ENCODE results near the gene TEDC1. TPM values are rescaled to one million over a fixed set of nuclear protein-coding genes. Genes with fewer than 3 reads are reported as not detected.
A peak's percentile ranks its signal among the peaks of the same experiment; 100 is the strongest.

Gene TEDC1
- total and polyA plus RNA-seq, 2 donors: 17.9 to 23.3 TPM

- whole genome bisulfite sequencing: 3% methylated on average over 45 of the region's 45 CpGs
- DNase-seq (ENCODE audit: low read depth in 6 of 9, low spot score in 9 of 9): peak in 1 of 9 donors; percentile 55
- Histone ChIP-seq H3K9me3 (ENCODE audit: control insufficient read depth in 2 of 2, insufficient read depth in 1 of 2, low read length in 1 of 2) (no peaks in the 10 kb centered on the region), H3K36me3 (ENCODE audit: control insufficient read depth in 2 of 2, insufficient read depth in 2 of 2, low read length in 1 of 2) (no peaks in the 10 kb centered on the region), H3K27ac (ENCODE audit: low read depth in 1 of 2, low read length in 1 of 2) (peak overlapping the region; percentile 47 to 86), H3K27me3 (ENCODE audit: control insufficient read depth in 2 of 2, insufficient read depth in 1 of 2, low read length in 1 of 2) (peaks cover 17 to 61% of the 10 kb centered on the region in 2 donors), H3K4me3 (ENCODE audit: low read length in 2 of 2) (peak overlapping the region; percentile 61 to 62), H3K4me1 (ENCODE audit: control insufficient read depth in 2 of 2, insufficient read depth in 2 of 2, low read length in 2 of 2) (peaks cover 29 to 72% of the 10 kb centered on the region in 2 donors)
These were observed 4.0 kb upstream of the TEDC1 start for GRCh38 chr14:105486974-105487448.

DNA sequence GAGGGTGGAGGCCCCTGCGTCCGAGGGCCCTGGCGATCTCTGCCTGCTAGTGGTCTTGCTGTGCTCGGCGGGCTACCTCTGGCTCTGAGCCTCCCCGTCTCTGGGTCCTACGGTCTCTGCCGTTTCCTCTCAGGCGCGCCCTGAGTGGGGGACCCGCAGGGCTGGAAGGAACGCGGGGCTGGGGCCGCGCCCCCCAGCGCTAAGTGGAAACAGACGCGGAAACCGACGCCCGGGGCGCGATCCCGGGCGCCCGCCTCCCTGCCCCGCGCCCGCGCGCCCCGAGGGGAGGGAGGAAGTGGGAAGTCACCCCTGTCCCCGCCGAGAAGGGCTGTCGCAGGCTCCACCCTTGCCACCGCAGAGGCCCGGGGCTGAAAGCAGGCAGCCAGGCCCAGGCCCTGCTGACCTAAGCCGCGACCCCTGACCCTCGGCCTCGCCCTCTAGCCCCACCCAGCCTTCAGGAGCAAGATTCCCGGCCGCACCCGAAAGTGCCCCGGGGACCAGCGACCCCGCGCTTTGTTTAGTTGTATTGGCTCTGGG lies 3.5 kb upstream of the TEDC1 start:
- Histone ChIP-seq H3K36me3 (ENCODE audit: control insufficient read depth in 2 of 2, insufficient read depth in 2 of 2, low read length in 1 of 2) (peaks cover 0 to 3% of the 10 kb centered on the region in 2 donors), H3K9me3 (ENCODE audit: control insufficient read depth in 2 of 2, insufficient read depth in 1 of 2, low read length in 1 of 2) (no peaks in the 10 kb centered on the region), H3K4me3 (ENCODE audit: low read length in 2 of 2) (peak overlapping the region; percentile 61 to 62), H3K4me1 (ENCODE audit: control insufficient read depth in 2 of 2, insufficient read depth in 2 of 2, low read length in 2 of 2) (peaks cover 27 to 68% of the 10 kb centered on the region in 2 donors), H3K27ac (ENCODE audit: low read depth in 1 of 2, low read length in 1 of 2) (peak overlapping the region; percentile 66 to 86), H3K27me3 (ENCODE audit: control insufficient read depth in 2 of 2, insufficient read depth in 1 of 2, low read length in 1 of 2) (peaks cover 17 to 56% of the 10 kb centered on the region in 2 donors)
- 3% methylated on average over 48 of the region's 48 CpGs for WGBS
- peak in 4 of 9 donors; percentile 47 to 79 (median 60) for DNase-seq (ENCODE audit: low read depth in 6 of 9, low spot score in 9 of 9)

DNA sequence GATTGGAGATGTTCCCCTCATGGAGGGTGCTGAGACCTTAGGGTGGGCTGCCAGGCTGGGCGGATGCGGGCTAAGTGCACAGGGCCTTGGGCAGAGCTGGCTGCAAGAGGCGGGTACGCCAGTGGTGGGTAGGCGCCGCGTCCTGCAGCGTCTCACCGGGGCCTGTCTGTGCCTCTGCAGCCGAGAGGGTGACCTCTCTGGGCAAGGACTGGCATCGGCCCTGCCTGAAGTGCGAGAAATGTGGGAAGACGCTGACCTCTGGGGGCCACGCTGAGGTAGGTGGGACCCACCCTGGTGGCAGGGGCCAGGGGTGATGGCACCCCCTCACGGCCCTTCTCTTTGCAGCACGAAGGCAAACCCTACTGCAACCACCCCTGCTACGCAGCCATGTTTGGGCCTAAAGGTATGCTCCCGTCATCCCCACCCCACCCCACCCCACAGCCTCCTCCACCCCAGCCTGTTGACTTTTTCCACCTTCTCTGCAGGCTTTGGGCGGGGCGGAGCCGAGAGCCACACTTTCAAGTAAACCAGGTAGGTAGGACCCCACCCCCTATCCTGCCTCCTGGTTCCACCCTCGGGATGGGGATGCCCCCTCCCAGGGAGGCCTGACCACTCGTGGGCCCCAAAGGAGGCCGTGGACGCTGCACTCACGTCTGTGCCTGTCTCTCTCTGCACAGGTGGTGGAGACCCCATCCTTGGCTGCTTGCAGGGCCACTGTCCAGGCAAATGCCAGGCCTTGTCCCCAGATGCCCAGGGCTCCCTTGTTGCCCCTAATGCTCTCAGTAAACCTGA lies 2.9 kb upstream of the TEDC1 start:
- Histone ChIP-seq H3K27me3 (ENCODE audit: control insufficient read depth in 2 of 2, insufficient read depth in 1 of 2, low read length in 1 of 2) (peaks cover 17 to 50% of the 10 kb centered on the region in 2 donors), H3K4me1 (ENCODE audit: control insufficient read depth in 2 of 2, insufficient read depth in 2 of 2, low read length in 2 of 2) (peaks cover 24 to 61% of the 10 kb centered on the region in 2 donors), H3K4me3 (ENCODE audit: low read length in 2 of 2) (peak overlapping the region; percentile 61 to 62), H3K36me3 (ENCODE audit: control insufficient read depth in 2 of 2, insufficient read depth in 2 of 2, low read length in 1 of 2) (peaks cover 0 to 8% of the 10 kb centered on the region in 2 donors), H3K27ac (ENCODE audit: low read depth in 1 of 2, low read length in 1 of 2) (peak overlapping the region; percentile 66 to 86), H3K9me3 (ENCODE audit: control insufficient read depth in 2 of 2, insufficient read depth in 1 of 2, low read length in 1 of 2) (no peaks in the 10 kb centered on the region)
- no peak for DNase-seq (ENCODE audit: low read depth in 6 of 9, low spot score in 9 of 9)
- WGBS: 75% methylated on average over 26 of the region's 26 CpGs

DNA sequence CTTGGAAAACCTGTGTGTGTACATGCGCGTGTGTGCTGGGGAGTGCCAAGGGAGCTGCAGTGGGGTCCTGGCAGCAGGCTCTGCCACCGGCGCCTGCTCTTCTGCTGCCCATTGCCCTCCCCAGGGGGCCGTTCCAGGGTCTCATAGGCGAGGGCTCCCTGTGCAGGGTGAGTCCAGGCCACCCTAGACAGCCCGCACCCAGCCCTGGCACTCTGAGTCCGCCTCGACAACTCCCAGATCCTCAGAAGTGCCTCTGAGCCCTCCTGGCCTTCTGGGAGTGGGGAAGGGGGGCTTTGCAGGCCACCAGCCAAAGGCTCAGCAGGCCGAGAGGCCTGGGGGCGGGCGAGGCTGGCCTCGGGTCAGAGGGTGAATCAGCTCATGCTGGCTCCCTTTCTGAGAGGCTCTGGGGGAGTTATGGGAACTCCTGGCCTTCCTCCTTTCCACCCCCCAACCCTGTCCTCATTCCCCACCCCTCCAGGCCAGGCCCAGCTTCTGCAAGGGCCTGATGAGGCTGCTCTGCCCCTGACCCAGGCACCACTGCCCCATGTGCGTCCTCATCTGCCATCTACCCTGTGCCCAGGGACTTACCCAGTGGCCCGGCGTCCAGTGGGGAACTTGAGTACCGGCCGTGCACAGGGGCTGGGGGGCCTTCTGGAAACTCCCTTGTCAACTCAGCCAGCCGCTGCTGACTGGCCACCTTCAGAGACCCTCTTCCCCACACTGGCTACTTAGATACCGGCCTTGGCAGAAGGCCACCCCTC lies 2.1 kb upstream of the TEDC1 start:
- WGBS: 88% methylated on average over 20 of the region's 20 CpGs

DNA sequence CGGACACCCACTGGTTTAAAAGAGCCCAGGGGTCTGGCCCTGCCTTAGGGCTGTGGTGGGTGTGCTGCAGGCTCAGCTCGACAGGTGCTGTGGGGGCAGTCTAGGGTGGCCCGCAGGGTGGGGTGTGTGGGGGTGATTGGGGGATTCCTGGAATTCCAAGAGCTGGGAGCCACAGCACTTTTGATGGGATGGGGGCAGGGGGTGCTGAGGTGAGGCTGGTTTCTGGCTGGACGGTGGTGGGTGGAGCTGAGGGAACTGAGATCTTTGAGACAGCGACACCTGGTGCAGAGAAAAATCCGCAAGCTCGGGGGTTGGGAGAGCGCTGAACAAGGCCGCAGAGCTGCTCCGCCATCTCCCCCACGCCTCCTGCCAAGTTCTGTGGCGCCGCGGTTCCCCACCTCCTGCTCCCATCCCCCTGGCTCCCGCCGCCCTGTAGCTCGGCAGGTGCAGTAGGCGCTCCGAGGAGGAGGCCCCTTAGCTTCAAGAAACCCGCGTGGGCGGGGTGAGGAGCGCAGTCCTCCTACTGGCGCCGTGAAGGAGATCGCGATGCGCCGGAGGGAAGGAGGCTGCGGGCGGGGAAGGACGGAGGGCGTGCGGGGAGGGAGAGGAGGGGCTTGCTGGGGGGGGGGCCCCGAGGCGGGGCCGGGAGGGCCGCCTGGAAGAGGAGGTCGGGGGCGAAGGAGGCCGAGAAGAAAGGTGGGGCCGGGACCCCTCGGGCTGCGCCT lies 1.3 kb upstream of the TEDC1 start:
- H3K36me3 ChIP-seq (ENCODE audit: control insufficient read depth in 2 of 2, insufficient read depth in 2 of 2, low read length in 1 of 2): peaks cover 2 to 16% of the 10 kb centered on the region in 2 donors
- peak; percentile 86 to 98 (median 93) for DNase-seq (ENCODE audit: low read depth in 6 of 9, low spot score in 9 of 9)
- H3K4me3 ChIP-seq (ENCODE audit: low read length in 2 of 2): peak overlapping the region; percentile 57 to 65
- H3K4me1 ChIP-seq (ENCODE audit: control insufficient read depth in 2 of 2, insufficient read depth in 2 of 2, low read length in 2 of 2): peaks cover 23 to 48% of the 10 kb centered on the region in 2 donors
- 2% methylated on average over 43 of the region's 44 CpGs for WGBS
- H3K9me3 ChIP-seq (ENCODE audit: control insufficient read depth in 2 of 2, insufficient read depth in 1 of 2, low read length in 1 of 2): no peaks in the 10 kb centered on the region
- peaks cover 17 to 34% of the 10 kb centered on the region in 2 donors for H3K27me3 ChIP-seq (ENCODE audit: control insufficient read depth in 2 of 2, insufficient read depth in 1 of 2, low read length in 1 of 2)
- peak overlapping the region; percentile 96 to 98 for H3K27ac ChIP-seq (ENCODE audit: low read depth in 1 of 2, low read length in 1 of 2)

More for the DNA sequence above, 2.1 kb upstream of the TEDC1 start:
- Histone ChIP-seq H3K4me3 (ENCODE audit: low read length in 2 of 2) (peak overlapping the region; percentile 57 to 65), H3K27ac (ENCODE audit: low read depth in 1 of 2, low read length in 1 of 2) (peak overlapping the region; percentile 96 to 98), H3K27me3 (ENCODE audit: control insufficient read depth in 2 of 2, insufficient read depth in 1 of 2, low read length in 1 of 2) (peaks cover 17 to 42% of the 10 kb centered on the region in 2 donors), H3K36me3 (ENCODE audit: control insufficient read depth in 2 of 2, insufficient read depth in 2 of 2, low read length in 1 of 2) (peaks cover 0 to 10% of the 10 kb centered on the region in 2 donors), H3K4me1 (ENCODE audit: control insufficient read depth in 2 of 2, insufficient read depth in 2 of 2, low read length in 2 of 2) (peaks cover 24 to 55% of the 10 kb centered on the region in 2 donors), H3K9me3 (ENCODE audit: control insufficient read depth in 2 of 2, insufficient read depth in 1 of 2, low read length in 1 of 2) (no peaks in the 10 kb centered on the region)
- DNase-seq (ENCODE audit: low read depth in 6 of 9, low spot score in 9 of 9): no peak

GRCh38 chr14:105490267-105490571 lies 827 bp upstream of the TEDC1 start:
- peak in 2 of 9 donors; percentile 43 to 58 for DNase-seq (ENCODE audit: low read depth in 6 of 9, low spot score in 9 of 9)
- under 1% methylated on average over 33 of the region's 33 CpGs for WGBS
- Histone ChIP-seq H3K36me3 (ENCODE audit: control insufficient read depth in 2 of 2, insufficient read depth in 2 of 2, low read length in 1 of 2) (peaks cover 2 to 17% of the 10 kb centered on the region in 2 donors), H3K27me3 (ENCODE audit: control insufficient read depth in 2 of 2, insufficient read depth in 1 of 2, low read length in 1 of 2) (peaks cover 16 to 29% of the 10 kb centered on the region in 2 donors), H3K9me3 (ENCODE audit: control insufficient read depth in 2 of 2, insufficient read depth in 1 of 2, low read length in 1 of 2) (no peaks in the 10 kb centered on the region), H3K4me1 (ENCODE audit: control insufficient read depth in 2 of 2, insufficient read depth in 2 of 2, low read length in 2 of 2) (peaks cover 21 to 48% of the 10 kb centered on the region in 2 donors), H3K27ac (ENCODE audit: low read depth in 1 of 2, low read length in 1 of 2) (peak overlapping the region; percentile 96 to 98), H3K4me3 (ENCODE audit: low read length in 2 of 2) (peak overlapping the region; percentile 57 to 65)

DNA sequence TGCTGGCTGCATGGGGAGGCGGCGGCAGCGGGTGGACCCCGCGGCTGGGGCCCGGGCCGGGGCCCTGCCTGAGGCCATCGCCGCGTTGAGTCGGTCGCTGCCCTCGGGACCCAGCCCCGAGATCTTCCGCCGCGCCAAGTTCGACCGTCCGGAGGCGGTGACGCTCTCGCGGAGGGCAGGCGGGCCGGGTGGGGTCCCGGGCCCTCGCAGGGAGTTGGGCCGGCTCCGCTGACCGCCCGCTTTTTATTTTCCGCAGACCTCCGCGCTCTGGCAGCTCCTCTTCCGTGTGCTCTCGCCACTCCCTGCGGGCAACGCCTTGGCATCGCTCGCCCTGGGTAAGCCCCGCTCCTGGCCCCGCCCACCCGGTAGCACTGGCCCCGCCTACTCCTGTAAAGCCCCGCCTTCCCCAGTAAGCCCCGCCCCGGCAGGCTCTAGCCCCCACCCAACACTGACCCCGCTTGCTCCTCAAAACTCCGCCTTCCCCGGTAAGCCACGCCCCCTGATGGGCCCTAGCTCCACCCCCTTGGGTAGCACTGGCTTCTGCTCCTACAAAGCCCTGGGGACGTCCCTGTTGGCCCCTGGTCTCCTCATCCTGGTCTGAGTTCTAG lies 424 bp downstream of the TEDC1 start:
- Histone ChIP-seq H3K36me3 (ENCODE audit: control insufficient read depth in 2 of 2, insufficient read depth in 2 of 2, low read length in 1 of 2) (peaks cover 5 to 17% of the 10 kb centered on the region in 2 donors), H3K4me1 (ENCODE audit: control insufficient read depth in 2 of 2, insufficient read depth in 2 of 2, low read length in 2 of 2) (peaks cover 21 to 38% of the 10 kb centered on the region in 2 donors), H3K4me3 (ENCODE audit: low read length in 2 of 2) (peak overlapping the region; percentile 54 to 65), H3K9me3 (ENCODE audit: control insufficient read depth in 2 of 2, insufficient read depth in 1 of 2, low read length in 1 of 2) (no peaks in the 10 kb centered on the region), H3K27ac (ENCODE audit: low read depth in 1 of 2, low read length in 1 of 2) (peak overlapping the region; percentile 85 to 92), H3K27me3 (ENCODE audit: control insufficient read depth in 2 of 2, insufficient read depth in 1 of 2, low read length in 1 of 2) (peaks cover 8 to 17% of the 10 kb centered on the region in 2 donors)
- peak in 4 of 9 donors; percentile 50 to 71 (median 60) for DNase-seq (ENCODE audit: low read depth in 6 of 9, low spot score in 9 of 9)
- WGBS: 2% methylated on average over 53 of the region's 53 CpGs
